ENCODE measurements around the gene RFX2.

RFX2 gene

DNA sequence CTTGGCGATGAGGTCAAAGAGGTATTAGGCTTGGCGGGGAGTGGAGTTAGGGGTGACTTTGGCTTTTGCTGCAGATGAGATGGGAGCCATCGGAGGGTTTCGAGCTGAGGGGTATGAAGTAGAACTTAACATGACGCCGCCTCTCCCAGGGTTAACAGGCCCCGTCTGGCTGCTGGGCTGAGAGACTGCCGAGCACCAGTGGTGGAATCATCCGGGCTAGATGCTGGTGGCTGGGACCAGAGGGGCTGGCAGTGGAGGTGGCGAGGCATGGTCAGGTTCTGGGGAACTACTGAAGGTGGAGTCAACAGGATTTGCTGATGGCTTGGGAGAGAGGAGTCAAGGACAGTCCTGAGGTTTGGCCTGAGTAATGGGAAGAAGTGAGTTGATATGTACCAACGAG is 4.9 kb downstream of the RFX2 start:
- DNase-seq (ENCODE audit: low spot score), result no peak
- peaks cover 2% of the 10 kb centered on the region for H3K79me1 ChIP-seq (ENCODE audit: low read depth, low read length)
- no CpG with 5 or more reads among the region's 11 CpGs for WGBS, 2 donors (ENCODE audit: extremely low coverage in 2 of 2, insufficient read length in 2 of 2, insufficient replicate concordance in 1 of 2)
- H3K27ac ChIP-seq (replicated peaks; ENCODE audit: low read length), result no peak overlapping the region
- no peak overlapping the region for H2BK15ac ChIP-seq (ENCODE audit: low read length)
- H3K14ac ChIP-seq (ENCODE audit: low read length), result no peak overlapping the region
- no peaks in the 10 kb centered on the region for H3K36me3 ChIP-seq (replicated peaks in 1 of 2; ENCODE audit: control insufficient read depth in 2 of 2, insufficient read depth in 2 of 2, low read length in 2 of 2)
- no peak overlapping the region for H2BK12ac ChIP-seq (ENCODE audit: low read length)
- H4K8ac ChIP-seq (ENCODE audit: low read depth, low read length), result no peak overlapping the region
- peak overlapping the region; percentile 65 for H3K18ac ChIP-seq (ENCODE audit: low read length)
- peaks cover 0 to 20% (median 9%) of the 10 kb centered on the region in 3 experiments for H3K27me3 ChIP-seq (ENCODE audit: control insufficient read depth in 3 of 3, insufficient read depth in 3 of 3, low read depth in 1 of 3, low read length in 3 of 3)
- no peak overlapping the region for H3K23ac ChIP-seq (ENCODE audit: low read depth, low read length, poor library complexity)
- H3K4me2 ChIP-seq (ENCODE audit: insufficient read depth, low read length, poor library complexity, severe bottlenecking), result no peak overlapping the region
- H2AFZ ChIP-seq (ENCODE audit: low read length), result no peak overlapping the region
- no peak overlapping the region for H3K9ac ChIP-seq (ENCODE audit: low read depth, low read length, poor library complexity)
- no peak overlapping the region for H3K4me3 ChIP-seq (ENCODE audit: low read length in 2 of 2)
- H2AK5ac ChIP-seq (ENCODE audit: low read depth, low read length), result peak overlapping the region; percentile 61
- H2BK120ac ChIP-seq (ENCODE audit: low read depth, low read length), result no peak overlapping the region
- peaks cover 0 to 7% of the 10 kb centered on the region in 2 donors for H3K9me3 ChIP-seq (replicated peaks in 1 of 2; ENCODE audit: control insufficient read depth in 2 of 2, insufficient read depth in 1 of 2, low read depth in 1 of 2, low read length in 2 of 2)
- H4K91ac ChIP-seq (ENCODE audit: low read depth, low read length, poor library complexity), result peak overlapping the region; percentile 7
- H3K4ac ChIP-seq (ENCODE audit: low read length), result no peak overlapping the region
- peaks cover 5 to 8% of the 10 kb centered on the region in 2 donors for H3K4me1 ChIP-seq (ENCODE audit: control insufficient read depth in 2 of 2, insufficient read depth in 1 of 2, low read depth in 1 of 2, low read length in 2 of 2)
- no peak overlapping the region for H2BK5ac ChIP-seq (ENCODE audit: low read length)

DNA sequence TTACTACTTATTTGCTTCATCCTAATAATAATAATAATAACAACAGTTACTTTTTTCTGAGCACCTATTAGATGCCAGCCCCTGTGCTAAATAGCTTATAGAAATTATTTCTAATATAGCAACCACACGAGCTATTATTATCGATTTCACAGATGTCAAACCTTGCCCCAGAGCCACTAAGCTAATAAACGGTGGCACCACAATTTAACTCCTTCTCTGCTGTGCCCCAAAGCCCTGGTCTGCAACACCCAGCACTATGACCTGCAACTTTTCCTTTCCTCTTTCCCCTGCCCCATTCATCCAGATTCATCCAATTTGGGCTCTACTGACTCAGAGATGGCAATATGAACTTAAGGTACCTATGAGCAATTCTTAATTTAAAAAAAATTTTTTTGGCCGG is 6.4 kb downstream of the RFX2 start:
- no peak overlapping the region for H4K8ac ChIP-seq (ENCODE audit: low read depth, low read length)
- H3K4me1 ChIP-seq (ENCODE audit: control insufficient read depth in 2 of 2, insufficient read depth in 1 of 2, low read depth in 1 of 2, low read length in 2 of 2), result peaks cover 10 to 19% of the 10 kb centered on the region in 2 donors
- H4K91ac ChIP-seq (ENCODE audit: low read depth, low read length, poor library complexity), result no peak overlapping the region
- H2BK5ac ChIP-seq (ENCODE audit: low read length), result no peak overlapping the region
- H3K27me3 ChIP-seq (ENCODE audit: control insufficient read depth in 3 of 3, insufficient read depth in 3 of 3, low read depth in 1 of 3, low read length in 3 of 3), result peaks cover 0 to 9% (median 0%) of the 10 kb centered on the region in 3 experiments
- no peak for DNase-seq (ENCODE audit: low spot score)
- no peak overlapping the region for H2BK120ac ChIP-seq (ENCODE audit: low read depth, low read length)
- WGBS, 2 donors (ENCODE audit: extremely low coverage in 2 of 2, insufficient read length in 2 of 2, insufficient replicate concordance in 1 of 2), result no CpG with 5 or more reads among the region's 4 CpGs
- no peak overlapping the region for H3K18ac ChIP-seq (ENCODE audit: low read length)
- H2BK12ac ChIP-seq (ENCODE audit: low read length), result no peak overlapping the region
- H3K9ac ChIP-seq (ENCODE audit: low read depth, low read length, poor library complexity), result no peak overlapping the region
- H3K4me2 ChIP-seq (ENCODE audit: insufficient read depth, low read length, poor library complexity, severe bottlenecking), result no peak overlapping the region
- H3K27ac ChIP-seq (replicated peaks; ENCODE audit: low read length), result no peak overlapping the region
- peaks cover 0 to 7% of the 10 kb centered on the region in 2 donors for H3K9me3 ChIP-seq (replicated peaks in 1 of 2; ENCODE audit: control insufficient read depth in 2 of 2, insufficient read depth in 1 of 2, low read depth in 1 of 2, low read length in 2 of 2)
- no peak overlapping the region for H3K4me3 ChIP-seq (ENCODE audit: low read length in 2 of 2)
- H2BK15ac ChIP-seq (ENCODE audit: low read length), result no peak overlapping the region
- no peak overlapping the region for H3K23ac ChIP-seq (ENCODE audit: low read depth, low read length, poor library complexity)
- H3K36me3 ChIP-seq (replicated peaks in 1 of 2; ENCODE audit: control insufficient read depth in 2 of 2, insufficient read depth in 2 of 2, low read length in 2 of 2), result no peaks in the 10 kb centered on the region
- H2AFZ ChIP-seq (ENCODE audit: low read length), result no peak overlapping the region
- H3K4ac ChIP-seq (ENCODE audit: low read length), result no peak overlapping the region
- no peaks in the 10 kb centered on the region for H3K79me1 ChIP-seq (ENCODE audit: low read depth, low read length)
- H3K14ac ChIP-seq (ENCODE audit: low read length), result no peak overlapping the region
- H2AK5ac ChIP-seq (ENCODE audit: low read depth, low read length), result no peak overlapping the region

DNA sequence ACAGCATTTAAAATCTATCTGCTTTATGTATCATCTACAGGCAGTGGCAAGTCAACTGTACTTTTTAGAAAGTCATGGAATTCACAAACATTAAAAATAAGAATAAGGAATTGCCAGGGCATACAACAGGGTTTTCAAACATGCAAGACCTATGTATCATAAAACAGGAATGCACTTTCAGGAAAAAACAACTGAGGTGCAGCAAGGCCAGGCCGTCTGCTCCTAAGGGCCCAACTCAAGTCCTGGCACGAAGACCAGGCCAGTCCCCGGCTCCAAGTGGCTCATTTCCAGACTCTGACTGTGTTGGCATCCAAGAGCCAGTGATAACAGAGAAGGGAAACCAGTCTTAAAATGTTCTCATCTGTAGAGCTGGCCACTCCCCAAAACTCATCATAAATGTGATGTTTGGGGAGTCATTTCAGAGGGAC is 7.1 kb downstream of the RFX2 start:
- no peak overlapping the region for H2AK5ac ChIP-seq (ENCODE audit: low read depth, low read length)
- no peak overlapping the region for H3K4me3 ChIP-seq (ENCODE audit: low read length in 2 of 2)
- H3K36me3 ChIP-seq (replicated peaks in 1 of 2; ENCODE audit: control insufficient read depth in 2 of 2, insufficient read depth in 2 of 2, low read length in 2 of 2), result no peaks in the 10 kb centered on the region
- H2BK120ac ChIP-seq (ENCODE audit: low read depth, low read length), result no peak overlapping the region
- H4K91ac ChIP-seq (ENCODE audit: low read depth, low read length, poor library complexity), result no peak overlapping the region
- no peak overlapping the region for H2BK12ac ChIP-seq (ENCODE audit: low read length)
- H2AFZ ChIP-seq (ENCODE audit: low read length), result no peak overlapping the region
- no peak overlapping the region for H3K4ac ChIP-seq (ENCODE audit: low read length)
- H2BK5ac ChIP-seq (ENCODE audit: low read length), result no peak overlapping the region
- peaks cover 0 to 3% (median 0%) of the 10 kb centered on the region in 3 experiments for H3K27me3 ChIP-seq (ENCODE audit: control insufficient read depth in 3 of 3, insufficient read depth in 3 of 3, low read depth in 1 of 3, low read length in 3 of 3)
- WGBS, 2 donors (ENCODE audit: extremely low coverage in 2 of 2, insufficient read length in 2 of 2, insufficient replicate concordance in 1 of 2), result no CpG with 5 or more reads among the region's 3 CpGs
- no peak for DNase-seq (ENCODE audit: low spot score)
- no peak overlapping the region for H2BK15ac ChIP-seq (ENCODE audit: low read length)
- H4K8ac ChIP-seq (ENCODE audit: low read depth, low read length), result no peak overlapping the region
- no peak overlapping the region for H3K9ac ChIP-seq (ENCODE audit: low read depth, low read length, poor library complexity)
- no peak overlapping the region for H3K14ac ChIP-seq (ENCODE audit: low read length)
- peaks cover 0 to 7% of the 10 kb centered on the region in 2 donors for H3K9me3 ChIP-seq (replicated peaks in 1 of 2; ENCODE audit: control insufficient read depth in 2 of 2, insufficient read depth in 1 of 2, low read depth in 1 of 2, low read length in 2 of 2)
- H3K27ac ChIP-seq (replicated peaks; ENCODE audit: low read length), result no peak overlapping the region
- H3K4me1 ChIP-seq (ENCODE audit: control insufficient read depth in 2 of 2, insufficient read depth in 1 of 2, low read depth in 1 of 2, low read length in 2 of 2), result peaks cover 10 to 23% of the 10 kb centered on the region in 2 donors
- H3K4me2 ChIP-seq (ENCODE audit: insufficient read depth, low read length, poor library complexity, severe bottlenecking), result no peak overlapping the region
- H3K79me1 ChIP-seq (ENCODE audit: low read depth, low read length), result no peaks in the 10 kb centered on the region
- no peak overlapping the region for H3K18ac ChIP-seq (ENCODE audit: low read length)
- no peak overlapping the region for H3K23ac ChIP-seq (ENCODE audit: low read depth, low read length, poor library complexity)

DNA sequence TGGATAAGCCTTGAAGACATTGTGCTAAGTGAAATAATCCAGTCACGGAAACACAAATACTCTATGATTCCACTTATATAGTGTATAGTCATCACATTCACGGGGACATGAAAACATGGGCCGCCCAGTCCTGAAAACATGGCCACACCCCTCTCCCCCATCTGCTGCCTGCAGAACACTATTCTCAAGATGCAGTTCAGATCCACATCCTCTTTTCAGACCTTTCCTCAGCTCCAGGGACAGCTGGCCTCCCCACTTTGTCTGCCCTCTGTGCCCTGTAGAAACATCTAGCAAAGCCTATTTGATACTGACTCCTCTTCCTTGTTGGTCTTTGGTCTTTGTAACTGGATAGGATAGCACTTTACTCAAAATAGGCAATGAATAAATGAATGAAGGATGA is 8.3 kb downstream of the RFX2 start:
- peaks cover 10 to 19% of the 10 kb centered on the region in 2 donors for H3K4me1 ChIP-seq (ENCODE audit: control insufficient read depth in 2 of 2, insufficient read depth in 1 of 2, low read depth in 1 of 2, low read length in 2 of 2)
- no peaks in the 10 kb centered on the region for H3K36me3 ChIP-seq (replicated peaks in 1 of 2; ENCODE audit: control insufficient read depth in 2 of 2, insufficient read depth in 2 of 2, low read length in 2 of 2)
- DNase-seq (ENCODE audit: low spot score), result no peak
- no CpG with 5 or more reads among the region's 3 CpGs for WGBS, 2 donors (ENCODE audit: extremely low coverage in 2 of 2, insufficient read length in 2 of 2, insufficient replicate concordance in 1 of 2)
- no peak overlapping the region for H3K18ac ChIP-seq (ENCODE audit: low read length)
- H2BK12ac ChIP-seq (ENCODE audit: low read length), result no peak overlapping the region
- no peak overlapping the region for H3K27ac ChIP-seq (replicated peaks; ENCODE audit: low read length)
- H2BK5ac ChIP-seq (ENCODE audit: low read length), result no peak overlapping the region
- H4K8ac ChIP-seq (ENCODE audit: low read depth, low read length), result no peak overlapping the region
- H4K91ac ChIP-seq (ENCODE audit: low read depth, low read length, poor library complexity), result no peak overlapping the region
- H3K14ac ChIP-seq (ENCODE audit: low read length), result no peak overlapping the region
- no peak overlapping the region for H3K4me3 ChIP-seq (ENCODE audit: low read length in 2 of 2)
- peaks cover 0 to 7% of the 10 kb centered on the region in 2 donors for H3K9me3 ChIP-seq (replicated peaks in 1 of 2; ENCODE audit: control insufficient read depth in 2 of 2, insufficient read depth in 1 of 2, low read depth in 1 of 2, low read length in 2 of 2)
- no peak overlapping the region for H3K23ac ChIP-seq (ENCODE audit: low read depth, low read length, poor library complexity)
- no peak overlapping the region for H2AFZ ChIP-seq (ENCODE audit: low read length)
- no peak overlapping the region for H3K4me2 ChIP-seq (ENCODE audit: insufficient read depth, low read length, poor library complexity, severe bottlenecking)
- no peaks in the 10 kb centered on the region for H3K27me3 ChIP-seq (ENCODE audit: control insufficient read depth in 3 of 3, insufficient read depth in 3 of 3, low read depth in 1 of 3, low read length in 3 of 3)
- H2AK5ac ChIP-seq (ENCODE audit: low read depth, low read length), result no peak overlapping the region
- H3K4ac ChIP-seq (ENCODE audit: low read length), result no peak overlapping the region
- H2BK15ac ChIP-seq (ENCODE audit: low read length), result no peak overlapping the region
- H3K9ac ChIP-seq (ENCODE audit: low read depth, low read length, poor library complexity), result no peak overlapping the region
- H3K79me1 ChIP-seq (ENCODE audit: low read depth, low read length), result no peaks in the 10 kb centered on the region
- H2BK120ac ChIP-seq (ENCODE audit: low read depth, low read length), result no peak overlapping the region
